Measurements from ENCODE around the gene TXK.

Gene TXK

GRCh38 chr4:48153791-48154550 lies 19.9 kb upstream of the TXK start:
- TF ChIP-seq CTCF (IDR thresholded peaks at IDR 0.05; ENCODE audit: low read length, missing control alignments): no peak
- DNase-seq (ENCODE audit: low read depth): no peak
- H3K4me3 ChIP-seq (replicated peaks; ENCODE audit: low read depth, low read length): no peak overlapping the region

- DNase-seq (ENCODE audit: low read depth): no peak
- no peak overlapping the region for H3K4me3 ChIP-seq (replicated peaks; ENCODE audit: low read depth, low read length)
- no peak for TF ChIP-seq CTCF (IDR thresholded peaks at IDR 0.05; ENCODE audit: low read length, missing control alignments)
Observed at GRCh38 chr4:48152259-48152658, 18.2 kb upstream of the TXK start.

- no peak for TF ChIP-seq CTCF (IDR thresholded peaks at IDR 0.05; ENCODE audit: low read length, missing control alignments)
- no peak for DNase-seq (ENCODE audit: low read depth)
- no peak overlapping the region for H3K4me3 ChIP-seq (replicated peaks; ENCODE audit: low read depth, low read length)
Observed at GRCh38 chr4:48149827-48150370, 15.8 kb upstream of the TXK start.

GRCh38 chr4:48147621-48148020 lies 13.6 kb upstream of the TXK start:
- no peak overlapping the region for H3K4me3 ChIP-seq (replicated peaks; ENCODE audit: low read depth, low read length)
- TF ChIP-seq CTCF (IDR thresholded peaks at IDR 0.05; ENCODE audit: low read length, missing control alignments): no peak
- no peak for DNase-seq (ENCODE audit: low read depth)

GRCh38 chr4:48141048-48141447 lies 7.0 kb upstream of the TXK start:
- peak; percentile 68 for DNase-seq (ENCODE audit: low read depth)
- no peak overlapping the region for H3K4me3 ChIP-seq (replicated peaks; ENCODE audit: low read depth, low read length)
- peak; percentile 54 for TF ChIP-seq CTCF (IDR thresholded peaks at IDR 0.05; ENCODE audit: low read length, missing control alignments)

- no peak overlapping the region for H3K4me3 ChIP-seq (replicated peaks; ENCODE audit: low read depth, low read length)
- no peak for TF ChIP-seq CTCF (IDR thresholded peaks at IDR 0.05; ENCODE audit: low read length, missing control alignments)
- peak; percentile 47 for DNase-seq (ENCODE audit: low read depth)
Observed at GRCh38 chr4:48139691-48140090, 5.6 kb upstream of the TXK start.

- no peak for TF ChIP-seq CTCF (IDR thresholded peaks at IDR 0.05; ENCODE audit: low read length, missing control alignments)
- DNase-seq (ENCODE audit: low read depth): no peak
- no peak overlapping the region for H3K4me3 ChIP-seq (replicated peaks; ENCODE audit: low read depth, low read length)
Observed at GRCh38 chr4:48138936-48139335, 4.9 kb upstream of the TXK start.
